GM23338 (cell line): ENCODE measurements around the gene FBXW12. TPM values are rescaled to one million over a fixed set of nuclear protein-coding genes. Genes with fewer than 3 reads are reported as not detected.

Source experiments
- ATAC-seq: fragments of 200-7000 bp; cut with Tn5 transposase; 3 replicates; pipeline ENCODE4 v1.9.1; 2020
- DNase-seq: peaks from one replicate; pipeline ENCODE4 v3.0.0-alpha.2; 2015; ENCODE audit warnings: low spot score
- H2AFZ ChIP-seq: fragments of 200-600 bp; sonication (generic); 2 replicates; pipeline ENCODE4 v1.8.0; 2016; ENCODE audit warnings: antibody characterized with exemption, mild to moderate bottlenecking, moderate library complexity
- H3F3A ChIP-seq: fragments of 200-600 bp; sonication (generic); replicated peaks from 2 replicates; pipeline ENCODE4 v1.8.0; 2017; ENCODE audit warnings: antibody characterized with exemption, mixed run types, low read depth
- H3K27ac ChIP-seq: fragments of 200-600 bp; sonication (generic); 2 replicates; pipeline ENCODE4 v1.6.1; 2016; ENCODE audit warnings: low read depth
- H3K27me3 ChIP-seq: fragments of 200-600 bp; sonication (generic); 2 replicates; pipeline ENCODE4 v1.8.0; 2016; ENCODE audit warnings: mild to moderate bottlenecking, mixed run types, moderate library complexity; ENCODE audit not compliant: insufficient read depth
- H3K36me3 ChIP-seq: fragments of 200-600 bp; sonication (generic); 2 replicates; pipeline ENCODE4 v1.8.0; 2016; ENCODE audit warnings: mild to moderate bottlenecking; ENCODE audit not compliant: insufficient read depth
- H3K4me1 ChIP-seq: fragments of 200-600 bp; sonication (generic); 2 replicates; pipeline ENCODE4 v1.8.0; 2016; ENCODE audit warnings: mild to moderate bottlenecking, moderate library complexity; ENCODE audit not compliant: insufficient read depth
- H3K4me2 ChIP-seq: fragments of 200-600 bp; sonication (generic); 2 replicates; pipeline ENCODE4 v1.7.1; 2017; ENCODE audit warnings: mixed run types
- H3K4me3 ChIP-seq: fragments of 200-600 bp; sonication (generic); 2 replicates; pipeline ENCODE4 v1.6.1; 2016; ENCODE audit warnings: mixed run types
- H3K79me2 ChIP-seq: fragments of 200-600 bp; sonication (generic); replicated peaks from 2 replicates; pipeline ENCODE4 v1.8.0; 2017; ENCODE audit warnings: mild to moderate bottlenecking; ENCODE audit not compliant: insufficient read depth
- H3K9me2 ChIP-seq: fragments of 200-600 bp; sonication (generic); 2 replicates; pipeline ENCODE4 v1.8.0; 2017; ENCODE audit not compliant: insufficient read depth
- H4K20me1 ChIP-seq: fragments of 200-600 bp; sonication (generic); replicated peaks from 2 replicates; pipeline ENCODE4 v1.8.0; 2017; ENCODE audit warnings: mild to moderate bottlenecking; ENCODE audit not compliant: insufficient read depth
- H3K27ac Mint-ChIP-seq: 2 replicates; pipeline ENCODE4 v1.8.0; 2020; ENCODE audit warnings: inconsistent platforms, mild to moderate bottlenecking, moderate library complexity, mixed read lengths
- H3K27me3 Mint-ChIP-seq: 3 replicates; pipeline ENCODE4 v1.8.0; 2022; ENCODE audit warnings: low read depth, mild to moderate bottlenecking, moderate library complexity, mixed read lengths, inconsistent platforms; ENCODE audit not compliant: insufficient read depth, poor library complexity
- H3K36me3 Mint-ChIP-seq: 3 replicates; pipeline ENCODE4 v1.8.0; 2021; ENCODE audit warnings: low read depth, mild to moderate bottlenecking, inconsistent platforms, moderate library complexity, mixed read lengths
- H3K4me1 Mint-ChIP-seq: 3 replicates; pipeline ENCODE4 v1.8.0; 2020; ENCODE audit warnings: mild to moderate bottlenecking, inconsistent platforms, mixed read lengths
- H3K4me3 Mint-ChIP-seq: 3 replicates; pipeline ENCODE4 v1.8.0; 2021; ENCODE audit warnings: moderate library complexity, mild to moderate bottlenecking, inconsistent platforms, mixed read lengths
- H3K9me3 Mint-ChIP-seq: 3 replicates; pipeline ENCODE4 v1.8.0; 2020; ENCODE audit warnings: moderate library complexity, mild to moderate bottlenecking, inconsistent platforms, mixed read lengths
- CREB1 ChIP-seq: fragments of 250-450 bp; sonication (Bioruptor Pico); IDR thresholded peaks from 2 replicates; pipeline ENCODE4 v1.5.0; 2020; ENCODE audit warnings: low read depth, mild to moderate bottlenecking, moderate library complexity
- ETS1 ChIP-seq: IDR thresholded peaks from 2 replicates; pipeline ENCODE4 v1.6.1; 2016; ENCODE audit warnings: antibody characterized with exemption
- EZH2 ChIP-seq: fragments of 200-600 bp; sonication (generic); IDR thresholded peaks from one replicate; pipeline ENCODE4 v1.8.0; 2017; ENCODE audit warnings: antibody characterized with exemption, mild to moderate bottlenecking, low read depth; ENCODE audit not compliant: unreplicated experiment
- EZH2phosphoT487 ChIP-seq: fragments of 200-600 bp; sonication (generic); IDR thresholded peaks from one replicate; pipeline ENCODE4 v1.8.1; 2018; ENCODE audit warnings: antibody characterized with exemption; ENCODE audit not compliant: unreplicated experiment
- JUNB ChIP-seq: IDR thresholded peaks from one replicate; pipeline ENCODE4 v1.6.1; 2016; ENCODE audit warnings: antibody characterized with exemption; ENCODE audit not compliant: unreplicated experiment
- NANOG ChIP-seq: IDR thresholded peaks from 2 replicates; pipeline ENCODE4 v1.6.1; 2016; ENCODE audit warnings: antibody characterized with exemption, borderline replicate concordance
- POLR2AphosphoS5 ChIP-seq: IDR thresholded peaks from 2 replicates; pipeline ENCODE4 v1.6.1; 2016; ENCODE audit warnings: antibody characterized with exemption, low read depth
- REST ChIP-seq: IDR thresholded peaks from one replicate; pipeline ENCODE4 v1.6.1; 2018; ENCODE audit warnings: antibody characterized with exemption; ENCODE audit not compliant: unreplicated experiment
- STAT1 ChIP-seq: IDR thresholded peaks from one replicate; pipeline ENCODE4 v1.6.1; 2016; ENCODE audit warnings: antibody characterized with exemption; ENCODE audit not compliant: unreplicated experiment
- ZNF114 ChIP-seq: fragments of 250-450 bp; sonication (Bioruptor Pico); IDR thresholded peaks from 2 replicates; pipeline ENCODE4 v1.5.0; 2020; ENCODE audit warnings: mild to moderate bottlenecking, moderate library complexity
- ZNF331 ChIP-seq: fragments of 250-450 bp; sonication (Bioruptor Pico); IDR thresholded peaks from 2 replicates; pipeline ENCODE4 v1.5.0; 2020; ENCODE audit warnings: low read depth, mild to moderate bottlenecking, moderate library complexity
- polyA plus RNA-seq: library from polyadenylated mRNA; unstranded; fragments of >200 nt; fragmentation: Nextera tagmentation; extraction: Ambion mirVana; gene quantifications from 2 replicates; pipeline ENCODE4 v1.2.1, GENCODE V29; 2016
- total RNA-seq: library from RNA; depleted of rRNA; stranded (reverse); fragments of >200 nt; shearing (Covaris generic); gene quantifications from 2 replicates; pipeline ENCODE4 v1.2.3, GENCODE V29; 2014
- TF ChIP-seq, protein P1 (sequence below): fragments of 250-450 bp; sonication (Bioruptor Pico); IDR thresholded peaks from 2 replicates; pipeline ENCODE4 v1.5.0; 2020; ENCODE audit warnings: mild to moderate bottlenecking, moderate library complexity
- TF ChIP-seq, protein P2 (sequence below), 2 experiments: fragments of 200-600 bp in 1 of 2; sonication (generic) in 1 of 2; conservative IDR thresholded peaks; 2 replicates each; pipeline versions ENCODE4 v1.5.1 to v1.6.1; 2016 to 2017; ENCODE audit warnings: antibody characterized with exemption in 2 of 2, low read depth in 2 of 2, mild to moderate bottlenecking in 2 of 2, moderate library complexity in 1 of 2

FBXW12 gene
- total and polyA plus RNA-seq, 2 experiments from 2014 or later, result 0.73 TPM; not detected in 1

DNA sequence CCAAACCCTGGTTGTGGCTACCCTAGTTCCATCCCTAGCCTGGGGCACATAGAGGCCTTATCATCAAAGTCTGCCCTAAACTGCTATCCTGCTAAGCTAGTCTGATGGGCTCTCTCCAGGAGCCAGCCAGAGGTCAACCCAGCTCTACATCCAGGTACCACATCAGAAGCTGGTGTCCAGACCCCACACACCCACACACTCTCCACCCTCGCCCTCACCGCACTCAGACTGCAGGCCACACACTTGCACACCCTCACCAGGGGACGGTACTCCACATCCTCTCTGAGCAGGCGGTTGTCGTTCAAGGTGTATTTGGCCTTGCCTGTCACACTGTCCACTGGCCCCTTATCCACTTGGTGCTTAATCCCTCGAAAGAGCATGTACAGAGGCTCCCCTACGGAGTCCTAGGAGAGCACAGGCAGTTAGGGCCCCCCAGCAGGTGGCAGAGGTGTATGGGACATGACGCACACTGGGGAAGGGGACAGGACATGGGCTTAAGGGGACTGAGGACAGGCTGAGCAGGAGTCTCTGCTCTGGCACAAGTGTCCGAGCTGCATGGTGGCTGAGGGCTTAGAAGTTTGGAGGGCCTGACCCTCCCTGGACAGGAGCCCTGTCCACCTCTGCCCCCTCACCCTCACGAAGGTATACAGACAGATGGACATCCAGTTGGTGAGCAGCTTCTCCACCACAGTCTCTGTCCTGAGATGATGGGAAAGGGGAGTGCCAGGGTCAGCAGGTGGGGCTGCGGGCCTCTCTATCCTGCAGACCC is 39.8 kb downstream of the FBXW12 start:
- H4K20me1 ChIP-seq, result no peaks in the 10 kb centered on the region; the same call in 1 of the 2 replicates
- H3K4me1 Mint-ChIP-seq, result no peaks in the 10 kb centered on the region
- H3K79me2 ChIP-seq, result no peaks in the 10 kb centered on the region
- no peaks in the 10 kb centered on the region for H3K4me1 ChIP-seq
- no peak overlapping the region for H3K27ac Mint-ChIP-seq
- no peaks in the 10 kb centered on the region for H3K27me3 ChIP-seq
- ATAC-seq, result no peak
- peaks cover 95% of the 10 kb centered on the region for H3K36me3 Mint-ChIP-seq
- no peaks in the 10 kb centered on the region for H3F3A ChIP-seq
- H3K4me3 Mint-ChIP-seq, result no peak overlapping the region
- no peak for TF ChIP-seq NANOG
- TF ChIP-seq ETS1, result no peak
- no peak for TF ChIP-seq ZNF331 (CRISPR knock-in tag)
- no peak for TF ChIP-seq JUNB
- TF ChIP-seq, protein P1, sequence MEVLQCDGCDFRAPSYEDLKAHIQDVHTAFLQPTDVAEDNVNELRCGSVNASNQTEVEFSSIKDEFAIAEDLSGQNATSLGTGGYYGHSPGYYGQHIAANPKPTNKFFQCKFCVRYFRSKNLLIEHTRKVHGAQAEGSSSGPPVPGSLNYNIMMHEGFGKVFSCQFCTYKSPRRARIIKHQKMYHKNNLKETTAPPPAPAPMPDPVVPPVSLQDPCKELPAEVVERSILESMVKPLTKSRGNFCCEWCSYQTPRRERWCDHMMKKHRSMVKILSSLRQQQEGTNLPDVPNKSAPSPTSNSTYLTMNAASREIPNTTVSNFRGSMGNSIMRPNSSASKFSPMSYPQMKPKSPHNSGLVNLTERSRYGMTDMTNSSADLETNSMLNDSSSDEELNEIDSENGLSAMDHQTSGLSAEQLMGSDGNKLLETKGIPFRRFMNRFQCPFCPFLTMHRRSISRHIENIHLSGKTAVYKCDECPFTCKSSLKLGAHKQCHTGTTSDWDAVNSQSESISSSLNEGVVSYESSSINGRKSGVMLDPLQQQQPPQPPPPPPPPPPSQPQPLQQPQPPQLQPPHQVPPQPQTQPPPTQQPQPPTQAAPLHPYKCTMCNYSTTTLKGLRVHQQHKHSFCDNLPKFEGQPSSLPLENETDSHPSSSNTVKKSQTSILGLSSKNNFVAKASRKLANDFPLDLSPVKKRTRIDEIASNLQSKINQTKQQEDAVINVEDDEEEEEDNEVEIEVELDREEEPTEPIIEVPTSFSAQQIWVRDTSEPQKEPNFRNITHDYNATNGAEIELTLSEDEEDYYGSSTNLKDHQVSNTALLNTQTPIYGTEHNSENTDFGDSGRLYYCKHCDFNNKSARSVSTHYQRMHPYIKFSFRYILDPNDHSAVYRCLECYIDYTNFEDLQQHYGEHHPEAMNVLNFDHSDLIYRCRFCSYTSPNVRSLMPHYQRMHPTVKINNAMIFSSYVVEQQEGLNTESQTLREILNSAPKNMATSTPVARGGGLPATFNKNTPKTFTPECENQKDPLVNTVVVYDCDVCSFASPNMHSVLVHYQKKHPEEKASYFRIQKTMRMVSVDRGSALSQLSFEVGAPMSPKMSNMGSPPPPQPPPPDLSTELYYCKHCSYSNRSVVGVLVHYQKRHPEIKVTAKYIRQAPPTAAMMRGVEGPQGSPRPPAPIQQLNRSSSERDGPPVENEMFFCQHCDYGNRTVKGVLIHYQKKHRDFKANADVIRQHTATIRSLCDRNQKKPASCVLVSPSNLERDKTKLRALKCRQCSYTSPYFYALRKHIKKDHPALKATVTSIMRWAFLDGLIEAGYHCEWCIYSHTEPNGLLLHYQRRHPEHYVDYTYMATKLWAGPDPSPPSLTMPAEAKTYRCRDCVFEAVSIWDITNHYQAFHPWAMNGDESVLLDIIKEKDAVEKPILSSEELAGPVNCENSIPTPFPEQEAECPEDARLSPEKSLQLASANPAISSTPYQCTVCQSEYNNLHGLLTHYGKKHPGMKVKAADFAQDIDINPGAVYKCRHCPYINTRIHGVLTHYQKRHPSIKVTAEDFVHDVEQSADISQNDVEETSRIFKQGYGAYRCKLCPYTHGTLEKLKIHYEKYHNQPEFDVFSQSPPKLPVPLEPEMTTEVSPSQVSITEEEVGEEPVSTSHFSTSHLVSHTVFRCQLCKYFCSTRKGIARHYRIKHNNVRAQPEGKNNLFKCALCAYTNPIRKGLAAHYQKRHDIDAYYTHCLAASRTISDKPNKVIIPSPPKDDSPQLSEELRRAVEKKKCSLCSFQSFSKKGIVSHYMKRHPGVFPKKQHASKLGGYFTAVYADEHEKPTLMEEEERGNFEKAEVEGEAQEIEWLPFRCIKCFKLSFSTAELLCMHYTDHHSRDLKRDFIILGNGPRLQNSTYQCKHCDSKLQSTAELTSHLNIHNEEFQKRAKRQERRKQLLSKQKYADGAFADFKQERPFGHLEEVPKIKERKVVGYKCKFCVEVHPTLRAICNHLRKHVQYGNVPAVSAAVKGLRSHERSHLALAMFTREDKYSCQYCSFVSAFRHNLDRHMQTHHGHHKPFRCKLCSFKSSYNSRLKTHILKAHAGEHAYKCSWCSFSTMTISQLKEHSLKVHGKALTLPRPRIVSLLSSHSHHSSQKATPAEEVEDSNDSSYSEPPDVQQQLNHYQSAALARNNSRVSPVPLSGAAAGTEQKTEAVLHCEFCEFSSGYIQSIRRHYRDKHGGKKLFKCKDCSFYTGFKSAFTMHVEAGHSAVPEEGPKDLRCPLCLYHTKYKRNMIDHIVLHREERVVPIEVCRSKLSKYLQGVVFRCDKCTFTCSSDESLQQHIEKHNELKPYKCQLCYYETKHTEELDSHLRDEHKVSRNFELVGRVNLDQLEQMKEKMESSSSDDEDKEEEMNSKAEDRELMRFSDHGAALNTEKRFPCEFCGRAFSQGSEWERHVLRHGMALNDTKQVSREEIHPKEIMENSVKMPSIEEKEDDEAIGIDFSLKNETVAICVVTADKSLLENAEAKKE (CRISPR knock-in tag), result no peak
- TF ChIP-seq, protein P2, sequence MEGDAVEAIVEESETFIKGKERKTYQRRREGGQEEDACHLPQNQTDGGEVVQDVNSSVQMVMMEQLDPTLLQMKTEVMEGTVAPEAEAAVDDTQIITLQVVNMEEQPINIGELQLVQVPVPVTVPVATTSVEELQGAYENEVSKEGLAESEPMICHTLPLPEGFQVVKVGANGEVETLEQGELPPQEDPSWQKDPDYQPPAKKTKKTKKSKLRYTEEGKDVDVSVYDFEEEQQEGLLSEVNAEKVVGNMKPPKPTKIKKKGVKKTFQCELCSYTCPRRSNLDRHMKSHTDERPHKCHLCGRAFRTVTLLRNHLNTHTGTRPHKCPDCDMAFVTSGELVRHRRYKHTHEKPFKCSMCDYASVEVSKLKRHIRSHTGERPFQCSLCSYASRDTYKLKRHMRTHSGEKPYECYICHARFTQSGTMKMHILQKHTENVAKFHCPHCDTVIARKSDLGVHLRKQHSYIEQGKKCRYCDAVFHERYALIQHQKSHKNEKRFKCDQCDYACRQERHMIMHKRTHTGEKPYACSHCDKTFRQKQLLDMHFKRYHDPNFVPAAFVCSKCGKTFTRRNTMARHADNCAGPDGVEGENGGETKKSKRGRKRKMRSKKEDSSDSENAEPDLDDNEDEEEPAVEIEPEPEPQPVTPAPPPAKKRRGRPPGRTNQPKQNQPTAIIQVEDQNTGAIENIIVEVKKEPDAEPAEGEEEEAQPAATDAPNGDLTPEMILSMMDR (conservative IDR thresholded peaks at IDR 0.05; ENCODE audit: low read depth in 2 of 2), result no peak
- no peak for TF ChIP-seq EZH2
- no peak for TF ChIP-seq STAT1
- no peak for TF ChIP-seq EZH2phosphoT487
- no peak for TF ChIP-seq POLR2AphosphoS5
- no peak for TF ChIP-seq CREB1 (CRISPR knock-in tag)
- TF ChIP-seq REST, result no peak
- TF ChIP-seq ZNF114 (CRISPR knock-in tag), result no peak
- H3K4me3 ChIP-seq, result no peak overlapping the region
- DNase-seq, result no peak
- H3K4me2 ChIP-seq, result no peak overlapping the region
- H3K9me2 ChIP-seq, result no peaks in the 10 kb centered on the region
- no peaks in the 10 kb centered on the region for H3K9me3 Mint-ChIP-seq
- peaks cover 26% of the 10 kb centered on the region for H3K27me3 Mint-ChIP-seq
- no peak overlapping the region for H2AFZ ChIP-seq
- no peak overlapping the region for H3K27ac ChIP-seq
- peaks cover 15% of the 10 kb centered on the region; the same call in 1 of the 2 replicates for H3K36me3 ChIP-seq
